Neural cell (in vitro differentiated cells): ENCODE measurements around the gene CROCC. TPM values are rescaled to one million over a fixed set of nuclear protein-coding genes. Genes with fewer than 3 reads are reported as not detected.
A peak's percentile ranks its signal among the peaks of the same experiment; 100 is the strongest.
"Not testable (repeated sequence)": the region's sequence is repeated elsewhere in the genome, so short reads cannot be mapped to it uniquely, and the experiment has no call there.

Experiments used
- H2AFZ ChIP-seq: fragments of 200-600, 300-800 bp; sonication (generic), shearing (Covaris generic); 2 replicates; pipeline ENCODE4 v1.6.0; 2014; ENCODE audit warnings: low read depth, mild to moderate bottlenecking, antibody characterized with exemption, low read length, moderate library complexity
- H3F3A ChIP-seq: fragments of 200-600 bp; shearing (Covaris generic); 2 replicates; pipeline ENCODE4 v1.6.1; 2016; ENCODE audit warnings: mild to moderate bottlenecking, moderate library complexity, mixed read lengths, antibody characterized with exemption, low read length; ENCODE audit not compliant: insufficient read depth, poor library complexity, severe bottlenecking
- H3K27ac ChIP-seq: fragments of 200-600, 300-800 bp; sonication (generic), shearing (Covaris generic); 2 replicates; pipeline ENCODE4 v1.5.1; 2014; ENCODE audit warnings: mild to moderate bottlenecking, low read length, moderate library complexity
- H3K27me3 ChIP-seq: fragments of 300-800, 200-600 bp; sonication (generic), shearing (Covaris generic); 2 replicates; pipeline ENCODE4 v1.6.0; 2014; ENCODE audit warnings: mild to moderate bottlenecking, low read depth, low read length, moderate library complexity; ENCODE audit not compliant: insufficient read depth
- H3K36me3 ChIP-seq: fragments of 300-800, 200-600 bp; sonication (generic), shearing (Covaris generic); 2 replicates; pipeline ENCODE4 v1.5.1; 2014; ENCODE audit warnings: mild to moderate bottlenecking, antibody characterized with exemption, low read length, moderate library complexity; ENCODE audit not compliant: insufficient read depth
- H3K4me2 ChIP-seq: fragments of 300-800, 200-600 bp; sonication (generic), shearing (Covaris generic); 2 replicates; pipeline ENCODE4 v1.6.0; 2014; ENCODE audit warnings: mild to moderate bottlenecking, low read length
- H3K4me3 ChIP-seq: fragments of 300-800, 200-600 bp; sonication (generic), shearing (Covaris generic); 2 replicates; pipeline ENCODE4 v1.5.1; 2014; ENCODE audit warnings: mild to moderate bottlenecking, low read length, moderate library complexity
- H3K79me2 ChIP-seq: fragments of 200-600 bp; shearing (Covaris generic); replicated peaks from 2 replicates; pipeline ENCODE4 v1.6.0; 2014; ENCODE audit warnings: mild to moderate bottlenecking, low read length, moderate library complexity; ENCODE audit not compliant: insufficient read depth
- H3K9ac ChIP-seq: fragments of 300-800, 200-600 bp; sonication (generic), shearing (Covaris generic); 2 replicates; pipeline ENCODE4 v1.6.1; 2016; ENCODE audit warnings: mild to moderate bottlenecking, low read length, mixed read lengths
- H3K9me2 ChIP-seq: fragments of 200-600 bp; shearing (Covaris generic); 2 replicates; pipeline ENCODE4 v1.6.1; 2016; ENCODE audit warnings: mild to moderate bottlenecking, low read length, mixed read lengths; ENCODE audit not compliant: insufficient read depth
- H3K9me3 ChIP-seq: fragments of 200-600, 300-800 bp; sonication (generic), shearing (Covaris generic); 2 replicates; pipeline ENCODE4 v1.6.1; 2016; ENCODE audit warnings: mild to moderate bottlenecking, mixed run types, low read length, moderate library complexity, mixed read lengths
- H4K20me1 ChIP-seq: fragments of 200-600 bp; shearing (Covaris generic); 2 replicates; pipeline ENCODE4 v1.6.1; 2016; ENCODE audit warnings: mild to moderate bottlenecking, mixed run types; ENCODE audit not compliant: insufficient read depth
- EP300 ChIP-seq: fragments of 450-650 bp; conservative IDR thresholded peaks from 2 replicates; pipeline ENCODE4 v1.6.1; 2014; ENCODE audit warnings: antibody characterized with exemption, mild to moderate bottlenecking, moderate library complexity; ENCODE audit not compliant: poor library complexity, severe bottlenecking
- EZH2 ChIP-seq: fragments of 200-600, 300-800 bp; shearing (Covaris generic), sonication (generic); IDR thresholded peaks from 2 replicates; pipeline ENCODE4 v1.6.1; 2014; ENCODE audit warnings: antibody characterized with exemption, low read length, borderline replicate concordance, mild to moderate bottlenecking; ENCODE audit not compliant: insufficient read depth, poor library complexity, severe bottlenecking
- MXI1 ChIP-seq: fragments of 450-650 bp; conservative IDR thresholded peaks from 2 replicates; pipeline ENCODE4 v1.6.1; 2014; ENCODE audit warnings: antibody characterized with exemption, mild to moderate bottlenecking; ENCODE audit not compliant: poor library complexity, severe bottlenecking
- POLR2AphosphoS5 ChIP-seq: IDR thresholded peaks from 2 replicates; pipeline ENCODE4 v1.6.1; 2012
- RAD21 ChIP-seq: fragments of 450-650 bp; conservative IDR thresholded peaks from 2 replicates; pipeline ENCODE4 v1.6.1; 2014; ENCODE audit warnings: antibody characterized with exemption, mild to moderate bottlenecking, moderate library complexity
- SMC3 ChIP-seq: fragments of 450-650 bp; conservative IDR thresholded peaks from 2 replicates; pipeline ENCODE4 v1.6.1; 2014; ENCODE audit warnings: antibody characterized with exemption, mild to moderate bottlenecking, moderate library complexity; ENCODE audit not compliant: poor library complexity
- TAF1 ChIP-seq: IDR thresholded peaks from 2 replicates; pipeline ENCODE4 v1.6.1; 2012; ENCODE audit warnings: low read depth
- polyA plus RNA-seq: library from polyadenylated mRNA; depleted of rRNA; stranded (reverse); fragments of >200 nt; gene quantifications from 2 replicates; pipeline ENCODE4 v1.2.3, GENCODE V29; 2014
- TF ChIP-seq, protein P1 (sequence below): fragments of 450-650 bp; IDR thresholded peaks from 2 replicates; pipeline ENCODE4 v1.5.1; 2014; ENCODE audit warnings: antibody characterized with exemption, mild to moderate bottlenecking, moderate library complexity; ENCODE audit not compliant: poor library complexity, severe bottlenecking
- TF ChIP-seq, protein P2 (sequence below): IDR thresholded peaks from 2 replicates; pipeline ENCODE4 v1.6.1; 2012; ENCODE audit warnings: borderline replicate concordance

Gene CROCC
- polyA plus RNA-seq, 1 donor from 2014 or later: 26.3 TPM

DNA sequence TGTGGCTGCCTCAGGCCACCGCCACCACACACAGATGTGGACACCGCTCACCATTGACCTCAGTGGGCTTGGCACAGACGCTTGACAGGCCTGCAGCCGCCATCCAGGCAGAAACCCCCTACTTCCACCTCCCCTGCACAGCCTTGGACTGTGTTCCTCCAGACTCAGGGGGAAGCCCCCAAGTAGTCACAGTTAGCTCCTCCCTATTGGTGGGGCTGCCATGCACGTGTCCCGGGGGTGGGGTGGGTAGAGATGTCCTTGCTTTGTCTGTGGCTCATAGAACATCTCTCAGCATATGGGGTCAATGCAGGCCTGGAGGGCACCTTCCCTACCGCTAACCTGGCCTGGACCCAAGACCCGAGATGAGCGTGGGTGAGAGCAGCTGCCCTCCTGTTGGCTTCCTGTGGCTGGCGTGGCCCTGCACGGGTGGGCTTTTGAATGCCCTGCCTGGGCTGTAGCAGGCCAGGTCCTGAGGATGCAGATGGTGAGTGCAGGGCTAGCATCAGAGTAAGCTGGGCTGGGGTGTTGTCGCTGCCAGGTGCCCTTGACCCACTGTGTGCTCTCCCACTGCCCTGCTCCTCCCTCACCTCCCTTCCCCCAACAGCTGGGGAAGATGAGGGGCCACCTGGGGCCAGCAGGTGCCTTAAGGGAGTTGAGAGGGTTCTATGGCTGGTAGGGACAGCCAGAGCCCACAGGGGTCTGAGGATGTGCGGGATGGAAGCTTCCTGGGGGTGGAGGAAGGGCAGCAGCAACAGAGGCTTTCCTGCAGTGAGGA is 6.2 kb downstream of the CROCC start:
- no peaks in the 10 kb centered on the region for H3F3A ChIP-seq
- no peak for TF ChIP-seq RAD21
- TF ChIP-seq, protein P1, sequence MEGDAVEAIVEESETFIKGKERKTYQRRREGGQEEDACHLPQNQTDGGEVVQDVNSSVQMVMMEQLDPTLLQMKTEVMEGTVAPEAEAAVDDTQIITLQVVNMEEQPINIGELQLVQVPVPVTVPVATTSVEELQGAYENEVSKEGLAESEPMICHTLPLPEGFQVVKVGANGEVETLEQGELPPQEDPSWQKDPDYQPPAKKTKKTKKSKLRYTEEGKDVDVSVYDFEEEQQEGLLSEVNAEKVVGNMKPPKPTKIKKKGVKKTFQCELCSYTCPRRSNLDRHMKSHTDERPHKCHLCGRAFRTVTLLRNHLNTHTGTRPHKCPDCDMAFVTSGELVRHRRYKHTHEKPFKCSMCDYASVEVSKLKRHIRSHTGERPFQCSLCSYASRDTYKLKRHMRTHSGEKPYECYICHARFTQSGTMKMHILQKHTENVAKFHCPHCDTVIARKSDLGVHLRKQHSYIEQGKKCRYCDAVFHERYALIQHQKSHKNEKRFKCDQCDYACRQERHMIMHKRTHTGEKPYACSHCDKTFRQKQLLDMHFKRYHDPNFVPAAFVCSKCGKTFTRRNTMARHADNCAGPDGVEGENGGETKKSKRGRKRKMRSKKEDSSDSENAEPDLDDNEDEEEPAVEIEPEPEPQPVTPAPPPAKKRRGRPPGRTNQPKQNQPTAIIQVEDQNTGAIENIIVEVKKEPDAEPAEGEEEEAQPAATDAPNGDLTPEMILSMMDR: no peak
- TF ChIP-seq, protein P2, sequence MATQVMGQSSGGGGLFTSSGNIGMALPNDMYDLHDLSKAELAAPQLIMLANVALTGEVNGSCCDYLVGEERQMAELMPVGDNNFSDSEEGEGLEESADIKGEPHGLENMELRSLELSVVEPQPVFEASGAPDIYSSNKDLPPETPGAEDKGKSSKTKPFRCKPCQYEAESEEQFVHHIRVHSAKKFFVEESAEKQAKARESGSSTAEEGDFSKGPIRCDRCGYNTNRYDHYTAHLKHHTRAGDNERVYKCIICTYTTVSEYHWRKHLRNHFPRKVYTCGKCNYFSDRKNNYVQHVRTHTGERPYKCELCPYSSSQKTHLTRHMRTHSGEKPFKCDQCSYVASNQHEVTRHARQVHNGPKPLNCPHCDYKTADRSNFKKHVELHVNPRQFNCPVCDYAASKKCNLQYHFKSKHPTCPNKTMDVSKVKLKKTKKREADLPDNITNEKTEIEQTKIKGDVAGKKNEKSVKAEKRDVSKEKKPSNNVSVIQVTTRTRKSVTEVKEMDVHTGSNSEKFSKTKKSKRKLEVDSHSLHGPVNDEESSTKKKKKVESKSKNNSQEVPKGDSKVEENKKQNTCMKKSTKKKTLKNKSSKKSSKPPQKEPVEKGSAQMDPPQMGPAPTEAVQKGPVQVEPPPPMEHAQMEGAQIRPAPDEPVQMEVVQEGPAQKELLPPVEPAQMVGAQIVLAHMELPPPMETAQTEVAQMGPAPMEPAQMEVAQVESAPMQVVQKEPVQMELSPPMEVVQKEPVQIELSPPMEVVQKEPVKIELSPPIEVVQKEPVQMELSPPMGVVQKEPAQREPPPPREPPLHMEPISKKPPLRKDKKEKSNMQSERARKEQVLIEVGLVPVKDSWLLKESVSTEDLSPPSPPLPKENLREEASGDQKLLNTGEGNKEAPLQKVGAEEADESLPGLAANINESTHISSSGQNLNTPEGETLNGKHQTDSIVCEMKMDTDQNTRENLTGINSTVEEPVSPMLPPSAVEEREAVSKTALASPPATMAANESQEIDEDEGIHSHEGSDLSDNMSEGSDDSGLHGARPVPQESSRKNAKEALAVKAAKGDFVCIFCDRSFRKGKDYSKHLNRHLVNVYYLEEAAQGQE: no peak
- no peak for TF ChIP-seq MXI1
- TF ChIP-seq EP300: no peak
- TF ChIP-seq TAF1: no peak
- TF ChIP-seq POLR2AphosphoS5: no peak
- TF ChIP-seq SMC3: no peak
- no peak for TF ChIP-seq EZH2
- no peak overlapping the region for H3K4me3 ChIP-seq
- H3K4me2 ChIP-seq: no peak overlapping the region
- H3K27me3 ChIP-seq: no peaks in the 10 kb centered on the region
- H2AFZ ChIP-seq: no peak overlapping the region
- H3K9me2 ChIP-seq: no peaks in the 10 kb centered on the region
- H3K36me3 ChIP-seq: no peaks in the 10 kb centered on the region
- peaks cover 7% of the 10 kb centered on the region for H3K79me2 ChIP-seq
- no peaks in the 10 kb centered on the region for H3K9me3 ChIP-seq
- peak overlapping the region; percentile 59 for H3K9ac ChIP-seq
- H4K20me1 ChIP-seq: no peaks in the 10 kb centered on the region
- peak overlapping the region; percentile 80 for H3K27ac ChIP-seq

DNA sequence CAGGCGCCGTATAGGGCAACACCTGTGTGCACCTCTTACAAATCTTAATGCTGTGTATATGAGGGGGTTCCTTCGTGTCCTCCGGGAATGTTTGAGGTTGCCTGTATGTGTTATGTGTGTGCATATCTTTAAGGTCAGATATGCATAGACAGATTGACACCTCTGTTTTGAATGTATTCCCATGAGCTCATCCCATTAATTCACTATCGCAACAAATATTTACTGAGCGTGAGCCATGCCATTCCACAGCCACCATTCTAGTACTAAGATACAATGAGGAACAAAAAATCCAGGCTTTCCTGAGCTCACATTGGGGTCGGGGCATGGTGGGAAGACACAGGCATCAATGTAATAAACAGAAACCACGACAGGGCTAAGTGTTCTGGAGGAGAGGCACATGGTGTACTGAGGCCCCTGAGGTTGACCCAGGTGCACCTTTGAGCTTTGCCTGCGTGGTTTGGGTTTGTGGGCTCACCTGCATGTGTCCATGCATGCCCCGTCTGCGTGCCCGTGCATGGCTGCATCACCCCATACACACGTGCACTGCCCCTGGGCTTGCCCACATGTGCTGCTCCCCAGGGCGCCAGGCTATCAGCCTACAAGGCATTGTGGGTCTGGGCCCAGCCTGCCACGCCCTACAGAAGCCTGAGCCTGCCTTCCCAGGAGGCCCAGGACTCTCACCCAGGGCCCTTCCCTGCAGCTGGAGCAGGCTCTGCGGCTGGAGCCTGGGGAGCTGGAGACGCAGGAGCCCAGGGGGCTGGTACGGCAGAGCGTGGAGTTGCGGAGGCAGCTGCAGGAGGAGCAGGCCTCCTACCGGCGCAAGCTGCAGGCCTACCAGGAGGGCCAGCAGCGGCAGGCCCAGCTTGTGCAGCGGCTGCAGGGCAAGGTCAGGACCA is 7.7 kb downstream of the CROCC start:
- H3K9ac ChIP-seq, H3K27ac ChIP-seq, H3K36me3 ChIP-seq, H3K4me2 ChIP-seq, H2AFZ ChIP-seq, H3K79me2 ChIP-seq, H3F3A ChIP-seq, H4K20me1 ChIP-seq, H3K9me2 ChIP-seq, H3K9me3 ChIP-seq, H3K4me3 ChIP-seq, H3K27me3 ChIP-seq: not testable (repeated sequence)

DNA sequence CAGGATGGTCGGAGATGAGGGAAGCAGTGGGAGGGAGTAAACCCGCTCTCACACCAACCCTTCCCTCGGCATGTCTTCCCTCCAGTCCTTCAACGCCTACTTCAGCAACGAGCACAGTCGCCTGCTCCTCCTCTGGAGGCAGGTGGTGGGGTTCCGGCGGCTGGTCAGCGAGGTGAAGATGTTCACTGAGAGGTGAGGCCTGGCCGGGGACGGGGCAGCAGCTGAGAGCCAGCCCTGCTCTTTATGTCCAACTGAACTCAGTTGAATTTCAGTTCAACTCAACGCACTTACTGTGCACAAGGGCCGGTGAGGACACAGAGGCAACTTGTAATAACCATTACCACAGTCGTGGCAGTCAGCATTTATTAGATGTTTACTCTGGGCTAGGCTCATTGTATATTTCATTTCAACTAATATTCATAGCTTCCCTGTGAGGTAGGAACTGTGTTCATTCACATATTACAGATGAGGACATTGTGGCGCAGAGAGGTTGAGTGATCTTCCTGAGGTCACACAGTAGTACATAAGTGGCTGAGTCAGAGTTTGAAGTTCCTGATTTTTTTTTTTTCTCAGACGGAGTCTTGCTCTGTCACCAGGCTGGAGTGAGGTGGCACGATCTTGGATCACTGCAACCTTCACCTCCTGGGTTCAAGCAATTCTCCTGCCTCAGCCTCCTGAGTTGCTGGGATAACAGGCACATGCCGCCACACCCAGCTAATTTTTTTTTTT is 9.6 kb downstream of the CROCC start:
- not testable (repeated sequence) for H3K4me2 ChIP-seq, H3K27me3 ChIP-seq, H4K20me1 ChIP-seq, H3K79me2 ChIP-seq, H3K9ac ChIP-seq, H3F3A ChIP-seq, H3K9me3 ChIP-seq, H3K9me2 ChIP-seq, H2AFZ ChIP-seq, H3K36me3 ChIP-seq, H3K4me3 ChIP-seq, H3K27ac ChIP-seq

DNA sequence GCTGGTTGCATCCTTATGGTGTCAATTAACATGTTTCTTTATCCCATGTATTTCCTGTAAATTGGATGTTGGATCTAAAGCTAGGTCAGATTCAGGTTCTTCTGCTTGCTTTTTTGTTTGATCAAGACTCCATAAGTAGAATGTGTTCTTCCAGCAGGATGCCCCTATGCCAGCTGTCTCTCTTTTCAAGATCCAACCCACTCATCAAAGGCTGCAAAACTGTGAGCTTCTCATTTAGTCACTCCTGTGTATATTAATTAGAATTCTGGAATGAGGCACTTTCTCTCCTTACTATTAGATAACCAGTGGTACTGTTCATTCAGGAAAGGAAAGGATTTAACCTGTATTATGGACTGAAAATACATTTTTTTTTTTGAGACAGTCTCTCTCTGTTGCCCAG is 12.2 kb downstream of the CROCC start:
- not testable (repeated sequence) for H3K4me2 ChIP-seq, H3K9me2 ChIP-seq, H2AFZ ChIP-seq, H3K27me3 ChIP-seq, H3K27ac ChIP-seq, H3K4me3 ChIP-seq, H3F3A ChIP-seq, H3K79me2 ChIP-seq, H3K9me3 ChIP-seq, H3K36me3 ChIP-seq, H4K20me1 ChIP-seq, H3K9ac ChIP-seq
